Measurements from ENCODE around the gene FAM3C.

DNA sequence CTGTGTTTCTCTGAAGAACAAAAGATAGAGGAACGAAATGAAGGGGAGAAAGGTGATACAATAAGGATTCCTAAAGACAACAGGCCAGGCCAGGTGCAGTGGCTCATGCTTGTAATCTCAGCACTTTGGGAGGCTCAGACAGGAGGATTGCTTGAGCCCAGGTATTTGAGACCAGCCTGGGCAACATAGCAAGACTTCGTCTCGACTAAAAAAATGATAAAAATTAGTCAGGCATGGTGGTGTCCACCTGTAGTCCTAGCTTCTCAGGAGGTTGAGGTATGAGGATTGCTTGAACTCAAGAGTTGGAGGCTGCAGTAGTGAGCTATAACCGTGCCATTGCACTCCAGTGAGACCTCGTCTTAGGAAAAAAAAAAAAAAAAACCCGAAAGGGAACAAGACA, 41.4 kb upstream of the FAM3C start:
- TF ChIP-seq HDAC2 (IDR thresholded peaks at IDR 0.05) (no peak), MEF2A (IDR thresholded peaks at IDR 0.05; ENCODE audit: insufficient read depth, low read depth, low read length) (no peak), CEBPB (IDR thresholded peaks at IDR 0.05; ENCODE audit: borderline replicate concordance in 1 of 2, low read depth in 2 of 2, low read length in 2 of 2) (no peak), NFIC (IDR thresholded peaks at IDR 0.05; ENCODE audit: low read depth, low read length) (no peak), SRF (IDR thresholded peaks at IDR 0.05; ENCODE audit: low read depth in 2 of 2, low read length in 2 of 2) (no peak), FOS (IDR thresholded peaks at IDR 0.05; ENCODE audit: borderline replicate concordance, extremely low read depth, insufficient read length) (no peak), BHLHE40 (IDR thresholded peaks at IDR 0.05; ENCODE audit: borderline replicate concordance in 1 of 2, low read depth in 2 of 2, low read length in 1 of 2) (no peak), ATF7 (IDR thresholded peaks at IDR 0.05; ENCODE audit: low read depth) (no peak), WRNIP1 (IDR thresholded peaks at IDR 0.05; ENCODE audit: borderline replicate concordance, low read depth, low read length) (no peak)
- TF ChIP-seq, protein P1, sequence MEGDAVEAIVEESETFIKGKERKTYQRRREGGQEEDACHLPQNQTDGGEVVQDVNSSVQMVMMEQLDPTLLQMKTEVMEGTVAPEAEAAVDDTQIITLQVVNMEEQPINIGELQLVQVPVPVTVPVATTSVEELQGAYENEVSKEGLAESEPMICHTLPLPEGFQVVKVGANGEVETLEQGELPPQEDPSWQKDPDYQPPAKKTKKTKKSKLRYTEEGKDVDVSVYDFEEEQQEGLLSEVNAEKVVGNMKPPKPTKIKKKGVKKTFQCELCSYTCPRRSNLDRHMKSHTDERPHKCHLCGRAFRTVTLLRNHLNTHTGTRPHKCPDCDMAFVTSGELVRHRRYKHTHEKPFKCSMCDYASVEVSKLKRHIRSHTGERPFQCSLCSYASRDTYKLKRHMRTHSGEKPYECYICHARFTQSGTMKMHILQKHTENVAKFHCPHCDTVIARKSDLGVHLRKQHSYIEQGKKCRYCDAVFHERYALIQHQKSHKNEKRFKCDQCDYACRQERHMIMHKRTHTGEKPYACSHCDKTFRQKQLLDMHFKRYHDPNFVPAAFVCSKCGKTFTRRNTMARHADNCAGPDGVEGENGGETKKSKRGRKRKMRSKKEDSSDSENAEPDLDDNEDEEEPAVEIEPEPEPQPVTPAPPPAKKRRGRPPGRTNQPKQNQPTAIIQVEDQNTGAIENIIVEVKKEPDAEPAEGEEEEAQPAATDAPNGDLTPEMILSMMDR (IDR thresholded peaks at IDR 0.05 in 2 of 3, conservative IDR thresholded peaks at IDR 0.05 in 1 of 3; ENCODE audit: control insufficient read depth in 2 of 3, extremely low read depth in 1 of 3, insufficient read depth in 1 of 3, low read depth in 3 of 3, low read length in 3 of 3) = no peak
- TF ChIP-seq, protein P2, sequence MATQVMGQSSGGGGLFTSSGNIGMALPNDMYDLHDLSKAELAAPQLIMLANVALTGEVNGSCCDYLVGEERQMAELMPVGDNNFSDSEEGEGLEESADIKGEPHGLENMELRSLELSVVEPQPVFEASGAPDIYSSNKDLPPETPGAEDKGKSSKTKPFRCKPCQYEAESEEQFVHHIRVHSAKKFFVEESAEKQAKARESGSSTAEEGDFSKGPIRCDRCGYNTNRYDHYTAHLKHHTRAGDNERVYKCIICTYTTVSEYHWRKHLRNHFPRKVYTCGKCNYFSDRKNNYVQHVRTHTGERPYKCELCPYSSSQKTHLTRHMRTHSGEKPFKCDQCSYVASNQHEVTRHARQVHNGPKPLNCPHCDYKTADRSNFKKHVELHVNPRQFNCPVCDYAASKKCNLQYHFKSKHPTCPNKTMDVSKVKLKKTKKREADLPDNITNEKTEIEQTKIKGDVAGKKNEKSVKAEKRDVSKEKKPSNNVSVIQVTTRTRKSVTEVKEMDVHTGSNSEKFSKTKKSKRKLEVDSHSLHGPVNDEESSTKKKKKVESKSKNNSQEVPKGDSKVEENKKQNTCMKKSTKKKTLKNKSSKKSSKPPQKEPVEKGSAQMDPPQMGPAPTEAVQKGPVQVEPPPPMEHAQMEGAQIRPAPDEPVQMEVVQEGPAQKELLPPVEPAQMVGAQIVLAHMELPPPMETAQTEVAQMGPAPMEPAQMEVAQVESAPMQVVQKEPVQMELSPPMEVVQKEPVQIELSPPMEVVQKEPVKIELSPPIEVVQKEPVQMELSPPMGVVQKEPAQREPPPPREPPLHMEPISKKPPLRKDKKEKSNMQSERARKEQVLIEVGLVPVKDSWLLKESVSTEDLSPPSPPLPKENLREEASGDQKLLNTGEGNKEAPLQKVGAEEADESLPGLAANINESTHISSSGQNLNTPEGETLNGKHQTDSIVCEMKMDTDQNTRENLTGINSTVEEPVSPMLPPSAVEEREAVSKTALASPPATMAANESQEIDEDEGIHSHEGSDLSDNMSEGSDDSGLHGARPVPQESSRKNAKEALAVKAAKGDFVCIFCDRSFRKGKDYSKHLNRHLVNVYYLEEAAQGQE (IDR thresholded peaks at IDR 0.05; ENCODE audit: low read depth, low read length) = no peak
- TF ChIP-seq, protein P3, sequence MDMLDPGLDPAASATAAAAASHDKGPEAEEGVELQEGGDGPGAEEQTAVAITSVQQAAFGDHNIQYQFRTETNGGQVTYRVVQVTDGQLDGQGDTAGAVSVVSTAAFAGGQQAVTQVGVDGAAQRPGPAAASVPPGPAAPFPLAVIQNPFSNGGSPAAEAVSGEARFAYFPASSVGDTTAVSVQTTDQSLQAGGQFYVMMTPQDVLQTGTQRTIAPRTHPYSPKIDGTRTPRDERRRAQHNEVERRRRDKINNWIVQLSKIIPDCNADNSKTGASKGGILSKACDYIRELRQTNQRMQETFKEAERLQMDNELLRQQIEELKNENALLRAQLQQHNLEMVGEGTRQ (IDR thresholded peaks at IDR 0.05; ENCODE audit: borderline replicate concordance, low read depth, low read length) = no peak

Measured in GM12878 (cell line).